GM12872 (cell line): ENCODE results near the gene NALCN.

Source experiments
- CTCF ChIP-seq: IDR thresholded peaks from 3 replicates; pipeline ENCODE4 v1.5.1; 2011; ENCODE audit warnings: low read depth, mild to moderate bottlenecking, low read length, moderate library complexity; ENCODE audit not compliant: insufficient read depth

The NALCN gene

GRCh38 chr13:101053301-101054093 lies 362.8 kb downstream of the NALCN start:
- TF ChIP-seq CTCF, result no peak

GRCh38 chr13:101049166-101049850 lies 367.0 kb downstream of the NALCN start:
- TF ChIP-seq CTCF, result no peak

GRCh38 chr13:101036546-101036945 lies 379.8 kb downstream of the NALCN start:
- TF ChIP-seq CTCF, result no peak

GRCh38 chr13:101035119-101035620 lies 381.1 kb downstream of the NALCN start:
- no peak for TF ChIP-seq CTCF

- no peak for TF ChIP-seq CTCF
Measured at GRCh38 chr13:101026736-101027398, 389.4 kb downstream of the NALCN start.

- TF ChIP-seq CTCF, result no peak
Measured at GRCh38 chr13:101026328-101026727, 390.0 kb downstream of the NALCN start.

- TF ChIP-seq CTCF, result no peak
Measured at GRCh38 chr13:101025925-101026324, 390.4 kb downstream of the NALCN start.
